ENCODE measurements around the gene ZBTB20.
"Not testable (repeated sequence)": the region's sequence is repeated elsewhere in the genome, so short reads cannot be mapped to it uniquely, and the experiment has no call there.

ZBTB20 gene

GRCh38 chr3:115146418-115147328 is at the start of gene ZBTB20:
ZBTB20 (minus strand) TSS chr3:115147288.
- peak; percentile 51 to 63 for DNase-seq

GRCh38 chr3:115194476-115194875 is 47.4 kb upstream of the ZBTB20 start:
- DNase-seq: no peak

- no peak for DNase-seq
Measured at GRCh38 chr3:115190747-115191146, 43.7 kb upstream of the ZBTB20 start.

- DNase-seq: no peak
Measured at GRCh38 chr3:115187149-115187757, 40.2 kb upstream of the ZBTB20 start.

GRCh38 chr3:115186351-115187148 is 39.5 kb upstream of the ZBTB20 start:
- no peak for DNase-seq

- DNase-seq: not testable (repeated sequence)
Measured at GRCh38 chr3:115184859-115185572, 37.9 kb upstream of the ZBTB20 start.

- not testable (repeated sequence) for DNase-seq
Measured at GRCh38 chr3:115178930-115179329, 31.8 kb upstream of the ZBTB20 start.

- DNase-seq: peak; percentile 53 to 63
Measured at GRCh38 chr3:115169808-115170207, 22.7 kb upstream of the ZBTB20 start.

- DNase-seq: no peak
Measured at GRCh38 chr3:115165701-115166100, 18.6 kb upstream of the ZBTB20 start.

- DNase-seq: no peak
Measured at GRCh38 chr3:115165266-115165665, 18.2 kb upstream of the ZBTB20 start.

GRCh38 chr3:115164374-115165221 is 17.5 kb upstream of the ZBTB20 start:
- DNase-seq: peak; percentile 36 to 59

- no peak for DNase-seq
Measured at GRCh38 chr3:115162759-115163158, 15.7 kb upstream of the ZBTB20 start.

GRCh38 chr3:115161866-115162265 is 14.8 kb upstream of the ZBTB20 start:
- DNase-seq: no peak

GRCh38 chr3:115161168-115161834 is 14.2 kb upstream of the ZBTB20 start:
- no peak for DNase-seq

- DNase-seq: no peak
Measured at GRCh38 chr3:115160295-115160694, 13.2 kb upstream of the ZBTB20 start.

- DNase-seq: no peak
Measured at GRCh38 chr3:115156046-115156654, 9.1 kb upstream of the ZBTB20 start.

GRCh38 chr3:115154611-115155010 is 7.5 kb upstream of the ZBTB20 start:
- DNase-seq: no peak

GRCh38 chr3:115151921-115152320 is 4.8 kb upstream of the ZBTB20 start:
- no peak for DNase-seq

GRCh38 chr3:115148142-115148790 is 1.2 kb upstream of the ZBTB20 start:
- DNase-seq: peak; percentile 31 to 52
